ENCODE results near the gene SEC24A.
"Not testable (repeated sequence)": the region's sequence is repeated elsewhere in the genome, so short reads cannot be mapped to it uniquely, and the experiment has no call there.

Gene SEC24A

GRCh38 chr5:134634227-134634626 lies 14.4 kb upstream of the SEC24A start:
- FAIRE-seq (no peak), DNase-seq (ENCODE audit: insufficient read length, low spot score) (no peak)
- TF ChIP-seq, protein P1, sequence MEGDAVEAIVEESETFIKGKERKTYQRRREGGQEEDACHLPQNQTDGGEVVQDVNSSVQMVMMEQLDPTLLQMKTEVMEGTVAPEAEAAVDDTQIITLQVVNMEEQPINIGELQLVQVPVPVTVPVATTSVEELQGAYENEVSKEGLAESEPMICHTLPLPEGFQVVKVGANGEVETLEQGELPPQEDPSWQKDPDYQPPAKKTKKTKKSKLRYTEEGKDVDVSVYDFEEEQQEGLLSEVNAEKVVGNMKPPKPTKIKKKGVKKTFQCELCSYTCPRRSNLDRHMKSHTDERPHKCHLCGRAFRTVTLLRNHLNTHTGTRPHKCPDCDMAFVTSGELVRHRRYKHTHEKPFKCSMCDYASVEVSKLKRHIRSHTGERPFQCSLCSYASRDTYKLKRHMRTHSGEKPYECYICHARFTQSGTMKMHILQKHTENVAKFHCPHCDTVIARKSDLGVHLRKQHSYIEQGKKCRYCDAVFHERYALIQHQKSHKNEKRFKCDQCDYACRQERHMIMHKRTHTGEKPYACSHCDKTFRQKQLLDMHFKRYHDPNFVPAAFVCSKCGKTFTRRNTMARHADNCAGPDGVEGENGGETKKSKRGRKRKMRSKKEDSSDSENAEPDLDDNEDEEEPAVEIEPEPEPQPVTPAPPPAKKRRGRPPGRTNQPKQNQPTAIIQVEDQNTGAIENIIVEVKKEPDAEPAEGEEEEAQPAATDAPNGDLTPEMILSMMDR (IDR thresholded peaks at IDR 0.05; ENCODE audit: insufficient read depth, missing control alignments), result no peak

GRCh38 chr5:134635366-134635765 lies 13.2 kb upstream of the SEC24A start:
- not testable (repeated sequence) for DNase-seq (ENCODE audit: insufficient read length, low spot score); FAIRE-seq

- FAIRE-seq (no peak), DNase-seq (ENCODE audit: insufficient read length, low spot score) (no peak)
These were observed 11.4 kb upstream of the SEC24A start for GRCh38 chr5:134637116-134637721.

GRCh38 chr5:134638760-134639201 lies 9.8 kb upstream of the SEC24A start:
- no peak for DNase-seq (ENCODE audit: insufficient read length, low spot score)
- no peak for FAIRE-seq
- TF ChIP-seq, protein P1 (IDR thresholded peaks at IDR 0.05; ENCODE audit: insufficient read depth, missing control alignments), result no peak

More at GRCh38 chr5:134637116-134637721, 11.4 kb upstream of the SEC24A start:
- TF ChIP-seq, protein P1 (IDR thresholded peaks at IDR 0.05; ENCODE audit: insufficient read depth, missing control alignments), result no peak

GRCh38 chr5:134642931-134643530 lies 5.6 kb upstream of the SEC24A start:
- TF ChIP-seq, protein P1 (IDR thresholded peaks at IDR 0.05; ENCODE audit: insufficient read depth, missing control alignments), result no peak
- FAIRE-seq, result no peak

DNA sequence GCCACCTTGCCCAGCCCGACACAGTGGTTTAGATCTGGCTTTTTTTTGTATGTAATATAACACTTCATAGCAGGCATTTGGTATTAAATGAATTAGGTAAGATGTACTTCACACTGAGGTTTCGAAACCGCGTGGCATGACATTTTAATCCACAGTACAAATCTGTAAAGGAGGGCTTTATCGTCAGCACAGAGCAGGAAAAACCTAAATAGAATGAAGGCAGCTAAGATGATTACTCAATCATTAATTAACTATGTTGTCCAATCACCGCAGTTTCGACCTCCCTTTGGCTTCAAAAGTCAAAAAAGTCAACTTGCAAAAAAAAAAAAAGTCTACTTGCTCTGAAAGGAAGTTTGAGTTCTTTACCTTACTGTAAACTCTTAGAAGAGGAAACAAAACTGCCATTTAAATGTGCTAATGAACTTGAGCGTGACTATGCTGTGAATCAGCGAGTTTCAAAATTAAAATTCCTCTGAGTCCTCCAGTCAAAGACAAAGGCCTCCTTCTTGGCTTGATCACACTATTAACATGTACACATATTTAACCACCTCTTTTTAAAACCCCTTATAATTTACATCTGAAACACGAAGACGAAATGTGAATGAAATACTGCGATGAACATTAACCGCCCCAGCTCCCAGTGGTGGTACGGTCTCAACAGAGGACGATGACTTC lies 698 bp upstream of the SEC24A start:
- FAIRE-seq, result no peak
- TF ChIP-seq, protein P1 (IDR thresholded peaks at IDR 0.05; ENCODE audit: insufficient read depth, missing control alignments), result no peak
- no peak for DNase-seq (ENCODE audit: insufficient read length, low spot score)

More at GRCh38 chr5:134642931-134643530, 5.6 kb upstream of the SEC24A start:
- DNase-seq (ENCODE audit: insufficient read length, low spot score), result no peak

GRCh38 chr5:134649163-134649835 lies 714 bp downstream of the SEC24A start:
- TF ChIP-seq, protein P1 (IDR thresholded peaks at IDR 0.05; ENCODE audit: insufficient read depth, missing control alignments), result no peak
- FAIRE-seq, result no peak
- DNase-seq (ENCODE audit: insufficient read length, low spot score), result no peak

GRCh38 chr5:134650660-134651059 lies 2.1 kb downstream of the SEC24A start:
- not testable (repeated sequence) for FAIRE-seq

More at GRCh38 chr5:134650660-134651059, 2.1 kb downstream of the SEC24A start:
- not testable (repeated sequence) for DNase-seq (ENCODE audit: insufficient read length, low spot score)
